HCT116 (cell line): ENCODE data around the gene CA10. TPM values are rescaled to one million over a fixed set of nuclear protein-coding genes. Genes with fewer than 3 reads are reported as not detected.

Experiments
- ATAC-seq: fragments of 200-7000 bp; cut with Tn5 transposase; 2 replicates; pipeline ENCODE4 v1.9.1; 2020; ENCODE audit warnings: mild to moderate bottlenecking, moderate library complexity
- BruUV-seq: library from RNA; stranded (reverse); fragments of 400-500 nt; replicated peaks from 2 replicates; lab custom pipeline; 2021; lab: Mats Ljungman, UMichigan
- CTCF ChIA-PET: fragments of 300-600 bp; sonication (Branson Sonifier 250); formaldehyde crosslinking; loops from one replicate; lab custom pipeline; 2021; ENCODE audit warnings: antibody characterized with exemption; lab: Charles Lee
- POLR2A ChIA-PET: fragments of 300-600, 350-600 bp; sonication (Branson Sonifier 250); formaldehyde crosslinking; loops from one replicate; lab custom pipeline; 2021; ENCODE audit warnings: antibody characterized with exemption; lab: Charles Lee
- RAD21 ChIA-PET, 2 experiments: fragments of 300-600 bp; sonication (Branson Sonifier 250); formaldehyde crosslinking; loops; one replicate each; lab custom pipeline; 2023; ENCODE audit warnings: low total read pairs in 2 of 2; ENCODE audit not compliant: uncharacterized antibody in 2 of 2, unreplicated experiment in 2 of 2, low non-redundant PET in 1 of 2; lab: Charles Lee
- DNase-seq: peaks from one replicate; pipeline ENCODE4 v3.0.0-alpha.2; 2010; ENCODE audit warnings: low read depth, low spot score
- H2AFZ ChIP-seq: fragments of 200-600 bp; shearing (Covaris generic), sonication (generic); 2 replicates; pipeline ENCODE4 v1.6.1; 2017; ENCODE audit warnings: low read depth, mixed run types, mixed read lengths, antibody characterized with exemption, low read length; ENCODE audit not compliant: poor library complexity, severe bottlenecking
- H3K27ac ChIP-seq: 2 replicates; pipeline ENCODE4 v1.5.1; 2012; ENCODE audit warnings: low read depth, low read length
- H3K27me3 ChIP-seq: fragments of 200-600 bp; sonication (generic); 2 replicates; pipeline ENCODE4 v1.6.1; 2016; ENCODE audit warnings: mixed run types, low read length, mixed read lengths; ENCODE audit not compliant: insufficient read depth
- H3K36me3 ChIP-seq, 2 experiments: fragments of 200-500 bp in 1 of 2; fragments of 200-600 bp in 1 of 2; sonication (Bioruptor generic) in 1 of 2; sonication (generic) in 1 of 2; 2 replicates each; pipeline versions ENCODE4 v1.5.1 to v1.6.1; 2014 to 2016; ENCODE audit warnings: low read length in 2 of 2, inconsistent platforms in 1 of 2, mixed read lengths in 1 of 2, mixed run types in 1 of 2; ENCODE audit not compliant: insufficient read depth in 2 of 2, control insufficient read depth in 1 of 2
- H3K4me1 ChIP-seq, 2 experiments: fragments of 200-600 bp in 1 of 2; sonication (generic) in 1 of 2; 2 replicates each; pipeline versions ENCODE4 v1.5.1 to v1.6.1; 2012 to 2017; ENCODE audit warnings: low read length in 2 of 2, inconsistent platforms in 1 of 2, mild to moderate bottlenecking in 1 of 2, mixed read lengths in 1 of 2, mixed run types in 1 of 2, moderate library complexity in 1 of 2; ENCODE audit not compliant: insufficient read depth in 2 of 2, control insufficient read depth in 1 of 2
- H3K4me2 ChIP-seq: fragments of 200-600 bp; sonication (generic); 2 replicates; pipeline ENCODE4 v1.6.1; 2017; ENCODE audit warnings: mixed run types, low read length, mixed read lengths
- H3K4me3 ChIP-seq, 2 experiments: fragments of 200-600 bp in 1 of 2; sonication (generic) in 1 of 2; replicated peaks in 1 of 2; 2 replicates each; pipeline ENCODE4 v1.5.1; 2011 to 2016; ENCODE audit warnings: low read length in 2 of 2, control low read depth in 1 of 2, low read depth in 1 of 2, mild to moderate bottlenecking in 1 of 2, mixed read lengths in 1 of 2, mixed run types in 1 of 2
- H3K79me2 ChIP-seq: fragments of 200-600 bp; sonication (generic); 2 replicates; pipeline ENCODE4 v1.6.1; 2017; ENCODE audit warnings: mild to moderate bottlenecking, mixed run types, low read length, moderate library complexity, mixed read lengths; ENCODE audit not compliant: insufficient read depth
- H3K9ac ChIP-seq: fragments of 200-600 bp; sonication (generic); 2 replicates; pipeline ENCODE4 v1.6.1; 2016; ENCODE audit warnings: low read length, mixed read lengths
- H3K9me2 ChIP-seq: fragments of 200-600 bp; sonication (generic), shearing (Covaris generic); 2 replicates; pipeline ENCODE4 v1.6.1; 2017; ENCODE audit warnings: mixed run types, mild to moderate bottlenecking, moderate library complexity; ENCODE audit not compliant: insufficient read depth
- H3K9me3 ChIP-seq, 2 experiments: fragments of 200-500 bp in 1 of 2; fragments of 200-600 bp in 1 of 2; sonication (Bioruptor generic) in 1 of 2; sonication (generic) in 1 of 2; 2 replicates each; pipeline ENCODE4 v1.6.1; 2014 to 2017; ENCODE audit warnings: low read length in 2 of 2, mixed read lengths in 2 of 2, inconsistent platforms in 1 of 2, low read depth in 1 of 2, mild to moderate bottlenecking in 1 of 2, mixed run types in 1 of 2, moderate library complexity in 1 of 2; ENCODE audit not compliant: control insufficient read depth in 1 of 2, insufficient read depth in 1 of 2
- H4K20me1 ChIP-seq: fragments of 200-600 bp; sonication (generic), shearing (Covaris generic); 2 replicates; pipeline ENCODE4 v1.6.1; 2017; ENCODE audit warnings: mixed run types, mild to moderate bottlenecking, moderate library complexity; ENCODE audit not compliant: insufficient read depth
- JUND ChIP-seq: IDR thresholded peaks from 2 replicates; pipeline ENCODE4 v1.6.1; 2012
- RAD21 ChIP-seq: IDR thresholded peaks from 2 replicates; pipeline ENCODE4 v1.6.1; 2012; ENCODE audit warnings: low read depth, mild to moderate bottlenecking
- REST ChIP-seq: IDR thresholded peaks from 2 replicates; pipeline ENCODE4 v1.6.1; 2012; ENCODE audit warnings: low read depth
- SP1 ChIP-seq: IDR thresholded peaks from 2 replicates; pipeline ENCODE4 v1.6.1; 2012; ENCODE audit warnings: low read depth
- intact Hi-C: fragments of 100-400 bp; cut with micrococcal nuclease; formaldehyde crosslinking; loops from 2 replicates; pipeline ENCODE4 v1.10.0; 2022
- total RNA-seq: library from RNA; stranded (reverse); gene quantifications from one replicate; pipeline ENCODE4 v1.2.1, GENCODE V29; 2021; ENCODE audit not compliant: unreplicated experiment
- TF ChIP-seq, protein P1 (sequence below): IDR thresholded peaks from 2 replicates; pipeline ENCODE4 v1.6.1; 2012

CA10 gene
- total RNA-seq, 1 experiment from 2014 or later = not detected

- Histone ChIP-seq H3K27me3 (no peaks in the 10 kb centered on the region), H4K20me1 (no peaks in the 10 kb centered on the region), H3K36me3 (no peaks in the 10 kb centered on the region), H3K79me2 (no peaks in the 10 kb centered on the region), H3K9ac (no peak overlapping the region), H3K9me3 (peaks cover 18 to 26% of the 10 kb centered on the region in 2 experiments; a peak in 3 of 4 replicates), H3K4me1 (no peaks in the 10 kb centered on the region), H3K9me2 (no peaks in the 10 kb centered on the region), H2AFZ (no peak overlapping the region), H3K4me3 (no peak overlapping the region), H3K4me2 (no peak overlapping the region), H3K27ac (no peak overlapping the region)
- no TSS peak for BruUV-seq
- intact Hi-C loops = no loop called here
- DNase-seq (no peak), ATAC-seq (no peak)
- ChIA-PET RAD21 (no interaction called here), POLR2A (no interaction called here), CTCF (no interaction called here)
- TF ChIP-seq RAD21 (no peak), SP1 (no peak)
Measured at GRCh38 chr17:52079496-52079895, 79.0 kb downstream of the CA10 start.

DNA sequence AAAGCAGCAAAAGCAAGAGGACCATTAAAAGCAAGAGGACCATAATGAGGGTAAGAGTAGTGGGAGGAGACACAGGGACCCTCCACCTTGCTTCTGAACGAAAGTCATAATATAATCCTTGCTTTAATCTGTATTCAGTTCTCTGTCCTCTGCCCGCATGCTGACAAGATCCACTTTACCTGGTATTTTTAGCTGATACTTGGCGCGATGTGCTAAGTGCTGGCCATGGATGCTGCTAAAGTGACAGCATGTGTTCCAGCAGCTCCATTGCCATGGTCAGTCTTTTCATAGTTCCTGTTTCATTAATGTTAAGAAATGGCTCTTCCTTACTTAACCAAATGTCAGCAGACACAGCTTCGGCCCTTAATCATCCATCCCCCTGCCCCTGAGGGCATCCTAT lies 86.8 kb downstream of the CA10 start:
- POLR2A ChIA-PET = no interaction called here
- H3K79me2 ChIP-seq = no peaks in the 10 kb centered on the region
- no peak overlapping the region for H3K4me3 ChIP-seq
- no peak for ATAC-seq
- TF ChIP-seq, protein P1, sequence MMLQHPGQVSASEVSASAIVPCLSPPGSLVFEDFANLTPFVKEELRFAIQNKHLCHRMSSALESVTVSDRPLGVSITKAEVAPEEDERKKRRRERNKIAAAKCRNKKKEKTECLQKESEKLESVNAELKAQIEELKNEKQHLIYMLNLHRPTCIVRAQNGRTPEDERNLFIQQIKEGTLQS = no peak
- TF ChIP-seq JUND (no peak), REST (no peak)
- TF ChIP-seq, all 23 proteins: peak for 0
- intact Hi-C loops = no loop called here
- no peaks in the 10 kb centered on the region for H3K36me3 ChIP-seq
- ChIA-PET RAD21 (no interaction called here), CTCF (no interaction called here)
- no peaks in the 10 kb centered on the region for H3K9me2 ChIP-seq
- H3K27me3 ChIP-seq = no peaks in the 10 kb centered on the region
- H2AFZ ChIP-seq = no peak overlapping the region
- no peaks in the 10 kb centered on the region for H4K20me1 ChIP-seq
- H3K4me1 ChIP-seq = no peaks in the 10 kb centered on the region
- H3K9me3 ChIP-seq = peaks cover 0 to 20% of the 10 kb centered on the region in 2 experiments; a peak in 2 of 4 replicates
- no peak for DNase-seq
- H3K4me2 ChIP-seq = no peak overlapping the region
- no peak overlapping the region for H3K9ac ChIP-seq
- H3K27ac ChIP-seq = no peak overlapping the region
- no TSS peak for BruUV-seq
